GDM1 (cell line): ENCODE results near the gene CLK2.
A peak's percentile ranks its signal among the peaks of the same experiment; 100 is the strongest.
"Not testable (repeated sequence)": the region's sequence is repeated elsewhere in the genome, so short reads cannot be mapped to it uniquely, and the experiment has no call there.

Experiments
- DNase-seq: peaks from one replicate; lab custom pipeline; 2025; lab: John Stamatoyannopoulos, UW

Gene CLK2

GRCh38 chr1:155242805-155243358, 30.4 kb downstream of the CLK2 start:
- DNase-seq, result no peak

DNA sequence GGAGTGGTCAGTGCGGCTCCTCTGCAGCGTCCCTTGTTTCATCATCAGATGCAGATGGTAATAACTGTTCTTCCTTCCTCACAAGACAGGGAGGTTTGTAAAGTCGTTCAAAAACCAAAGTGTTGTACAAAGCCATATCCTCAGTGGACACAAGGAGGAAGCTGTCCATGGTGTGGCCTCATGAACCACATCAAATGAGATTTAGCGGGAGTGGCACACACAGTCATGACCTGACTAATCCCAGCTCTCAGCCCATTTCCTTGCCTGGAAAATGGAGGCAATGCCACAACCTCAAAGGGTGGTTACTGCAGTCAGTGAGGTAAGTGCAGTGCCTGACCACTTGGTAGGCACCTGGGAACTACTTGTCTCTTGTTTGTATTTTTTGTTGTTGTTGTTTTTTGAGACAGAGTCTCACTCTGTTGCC, 31.5 kb downstream of the CLK2 start:
- no peak for DNase-seq

GRCh38 chr1:155241069-155241679, 32.1 kb downstream of the CLK2 start:
- peak; percentile 54 for DNase-seq

DNA sequence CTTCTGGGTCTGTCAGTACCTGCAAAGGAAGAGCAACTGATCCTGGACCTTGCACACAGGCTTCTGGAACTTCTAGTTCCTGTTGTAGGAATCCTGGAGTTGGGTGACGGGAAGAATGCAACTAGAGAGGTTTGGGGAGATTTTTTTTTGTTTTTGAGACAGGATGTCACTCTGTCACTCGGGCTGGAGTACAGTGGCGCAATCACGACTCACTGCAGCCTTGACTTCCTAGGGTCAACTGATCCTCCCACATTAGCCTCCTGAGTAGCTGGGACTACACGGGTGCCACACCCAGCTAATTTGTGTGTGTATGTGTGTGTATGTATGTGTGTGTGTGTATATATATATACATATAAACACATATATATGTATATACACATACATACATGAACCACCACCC, 36.9 kb downstream of the CLK2 start:
- no peak for DNase-seq

DNA sequence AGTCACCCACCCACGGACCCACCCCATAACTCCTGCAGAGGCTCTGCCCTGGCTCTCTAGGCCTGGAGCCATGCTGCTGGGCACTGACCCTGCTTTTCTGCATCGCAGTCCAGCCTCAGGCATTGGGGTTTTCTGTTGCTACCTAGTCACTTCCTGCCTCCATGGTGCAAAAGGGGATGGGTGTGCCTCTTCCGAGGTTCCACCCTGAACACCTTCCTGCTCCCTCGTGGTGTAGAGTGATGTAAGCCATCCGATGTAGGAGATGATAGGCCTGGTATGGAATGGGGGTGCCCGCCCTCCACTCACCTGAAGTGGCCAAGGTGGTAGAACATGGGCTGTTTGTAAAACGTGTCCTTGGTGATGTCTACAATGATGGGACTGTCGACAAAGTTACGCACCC, 37.9 kb downstream of the CLK2 start:
- not testable (repeated sequence) for DNase-seq

- DNase-seq, result not testable (repeated sequence)
Measured at GRCh38 chr1:155233502-155233901, 39.8 kb downstream of the CLK2 start.

DNA sequence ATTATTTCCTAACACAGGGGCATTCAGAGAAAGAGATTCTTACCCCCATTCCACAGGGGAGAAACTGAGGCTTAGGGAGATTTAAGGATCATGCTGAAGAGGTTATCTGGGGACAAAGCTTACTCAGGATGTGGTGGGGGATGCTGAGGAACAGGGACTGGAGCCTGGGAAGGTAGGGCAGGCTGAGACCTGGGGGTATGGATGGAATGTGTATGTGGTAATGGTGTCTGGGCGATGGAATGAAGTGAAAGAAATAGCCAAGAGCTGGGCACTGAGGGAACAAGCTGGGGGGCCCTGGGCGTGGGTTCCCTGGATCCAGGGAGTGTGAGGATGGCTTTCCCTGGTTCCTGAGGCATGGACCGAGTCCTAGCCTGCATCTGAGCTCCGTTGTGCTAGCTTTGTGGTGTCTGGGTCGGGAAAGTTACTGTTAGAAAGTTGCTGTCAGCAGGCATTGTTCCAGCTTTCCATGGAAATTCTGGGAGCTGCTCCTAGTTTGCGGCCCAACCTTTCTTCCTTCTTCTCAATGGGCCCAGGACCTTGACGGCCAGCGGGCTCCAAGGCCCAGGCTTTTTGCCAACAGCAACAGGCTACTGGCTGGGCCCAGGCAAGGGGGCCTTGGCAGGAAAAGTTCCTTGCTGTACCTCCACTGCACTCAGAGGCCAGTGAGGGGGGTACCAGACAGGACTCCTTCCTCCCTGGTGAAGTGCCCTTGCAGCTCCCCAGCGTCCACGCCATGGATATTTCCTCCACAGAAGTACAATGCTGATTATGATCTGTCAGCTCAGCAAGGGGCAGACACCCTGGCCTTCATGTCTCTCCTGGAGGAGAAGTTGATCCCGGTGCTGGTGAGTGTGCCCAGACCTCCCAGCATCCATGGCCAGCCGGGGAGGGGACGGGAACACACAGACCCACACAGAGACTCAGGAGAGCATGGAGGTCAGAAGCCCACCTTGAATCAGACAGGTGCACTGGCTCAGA, 41.0 kb downstream of the CLK2 start:
- DNase-seq, result not testable (repeated sequence)

DNA sequence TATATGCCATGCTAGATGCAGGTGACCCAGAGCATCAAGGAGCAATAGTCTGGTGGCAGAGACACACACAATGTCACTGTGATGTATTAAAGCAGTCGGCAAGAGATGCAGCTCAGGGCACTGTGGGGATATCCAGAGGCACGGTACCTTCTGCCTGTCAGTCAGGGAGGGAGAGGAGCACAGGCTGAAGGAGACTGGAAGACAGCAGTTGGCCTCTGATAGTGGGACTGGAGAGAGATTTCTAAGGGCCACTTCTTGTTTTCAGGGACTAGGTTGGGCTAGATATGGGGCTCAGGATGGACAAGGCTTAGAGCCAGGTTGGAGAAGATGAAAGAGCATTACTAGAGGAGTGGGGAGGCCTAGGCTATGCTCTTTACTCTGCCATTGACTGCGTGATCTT, 42.0 kb downstream of the CLK2 start:
- not testable (repeated sequence) for DNase-seq

- no peak for DNase-seq
Measured at GRCh38 chr1:155228096-155228427, 45.2 kb downstream of the CLK2 start.

GRCh38 chr1:155227261-155228095, 45.8 kb downstream of the CLK2 start:
- DNase-seq, result peak; percentile 99

DNA sequence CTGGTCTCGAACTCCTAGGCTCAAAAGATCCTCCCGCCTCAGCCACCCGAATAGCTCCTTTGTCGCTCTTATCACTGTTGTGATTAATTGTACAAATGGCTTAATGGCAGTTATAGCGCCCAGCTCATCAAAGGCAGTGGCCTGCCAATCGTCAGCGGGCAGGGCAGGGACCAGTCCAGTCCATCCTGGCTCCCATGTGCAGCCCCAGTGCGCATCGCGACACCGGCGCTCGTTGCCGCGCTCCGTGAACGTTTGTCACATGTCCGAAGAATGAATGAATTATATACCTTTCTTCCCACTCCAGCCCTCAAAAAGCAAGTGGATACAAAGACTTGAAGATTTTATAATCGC, 46.4 kb downstream of the CLK2 start:
- DNase-seq, result no peak

GRCh38 chr1:155226188-155226909, 47.0 kb downstream of the CLK2 start:
- DNase-seq, result peak; percentile 77

- not testable (repeated sequence) for DNase-seq
Measured at GRCh38 chr1:155225404-155225759, 47.9 kb downstream of the CLK2 start.

DNA sequence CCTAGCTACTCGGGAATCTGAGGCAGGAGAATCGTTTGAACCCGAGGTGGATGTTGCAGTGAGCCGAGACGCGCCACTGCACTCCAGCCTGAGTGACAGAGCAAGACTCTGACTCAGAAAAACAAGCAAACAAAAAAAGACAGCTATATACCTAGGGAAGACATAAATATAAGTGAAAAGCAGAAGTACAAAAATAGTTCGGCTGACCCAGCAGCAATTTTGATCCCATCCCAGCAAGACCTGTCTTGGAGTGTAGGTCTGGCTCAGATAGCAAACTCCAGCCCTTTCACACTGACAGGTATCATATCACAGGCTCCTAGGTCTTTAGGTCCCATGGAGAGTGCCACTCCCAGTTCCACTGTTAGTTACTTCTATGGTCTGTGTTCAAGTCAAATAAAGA, 50.3 kb downstream of the CLK2 start:
- DNase-seq, result no peak

DNA sequence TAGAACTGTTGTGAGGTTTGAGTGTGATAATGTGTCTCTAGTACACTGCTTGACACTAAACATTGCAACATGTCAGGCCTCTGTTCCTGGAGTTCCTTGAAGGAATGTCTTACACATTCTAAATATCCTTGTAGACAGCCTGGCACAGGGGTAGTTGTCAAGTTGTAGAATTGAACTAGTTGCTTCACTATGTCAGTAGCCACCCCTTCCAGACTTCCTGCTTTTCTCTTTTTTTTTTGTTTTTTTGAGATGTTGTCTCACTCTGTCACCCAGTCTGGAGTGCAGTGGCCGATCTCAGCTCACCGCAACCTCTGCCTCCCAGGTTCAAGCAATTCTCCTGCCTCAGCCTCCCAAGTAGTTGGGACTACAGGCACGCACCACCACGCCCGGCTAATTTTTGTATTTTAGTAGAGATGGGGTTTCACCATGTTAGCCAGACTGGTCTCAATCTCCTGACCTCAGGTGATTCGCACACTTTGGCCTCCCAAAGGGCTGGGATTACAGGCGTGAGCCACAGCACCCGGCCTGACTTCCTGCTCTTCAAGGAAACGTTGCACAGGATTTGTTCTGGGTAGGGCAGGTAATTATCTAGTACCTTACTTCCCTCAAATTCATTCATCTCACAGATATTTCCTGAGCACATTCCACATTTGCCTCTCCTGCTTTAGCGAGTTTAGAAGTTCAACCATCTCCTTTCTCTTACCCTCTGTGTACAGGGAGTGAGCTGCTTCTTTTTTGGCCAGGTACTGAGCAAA, 52.9 kb downstream of the CLK2 start:
- DNase-seq, result not testable (repeated sequence)

DNA sequence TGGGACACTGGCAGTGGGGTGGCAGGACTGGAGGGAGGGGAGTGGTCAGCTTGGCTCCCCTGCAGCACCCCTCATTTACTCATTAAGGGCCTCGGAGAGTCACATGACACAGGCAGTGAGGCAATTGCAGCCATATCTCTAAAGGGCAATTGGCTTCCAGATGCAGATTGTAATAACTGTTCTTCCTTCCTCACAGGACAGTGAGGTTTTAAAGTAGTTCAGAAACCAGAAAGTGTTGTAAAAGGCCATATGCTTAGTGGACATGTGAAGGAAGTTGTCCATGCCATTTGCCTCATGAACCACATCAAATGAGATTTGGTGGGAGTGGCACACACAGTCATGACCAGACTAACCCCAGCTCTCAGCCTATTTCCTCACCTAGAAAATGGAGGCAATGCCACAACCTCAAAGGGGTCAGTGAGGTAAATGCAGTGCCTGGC, 53.7 kb downstream of the CLK2 start:
- DNase-seq, result no peak

- peak; percentile 7 for DNase-seq
Measured at GRCh38 chr1:155218854-155219591, 54.3 kb downstream of the CLK2 start.

DNA sequence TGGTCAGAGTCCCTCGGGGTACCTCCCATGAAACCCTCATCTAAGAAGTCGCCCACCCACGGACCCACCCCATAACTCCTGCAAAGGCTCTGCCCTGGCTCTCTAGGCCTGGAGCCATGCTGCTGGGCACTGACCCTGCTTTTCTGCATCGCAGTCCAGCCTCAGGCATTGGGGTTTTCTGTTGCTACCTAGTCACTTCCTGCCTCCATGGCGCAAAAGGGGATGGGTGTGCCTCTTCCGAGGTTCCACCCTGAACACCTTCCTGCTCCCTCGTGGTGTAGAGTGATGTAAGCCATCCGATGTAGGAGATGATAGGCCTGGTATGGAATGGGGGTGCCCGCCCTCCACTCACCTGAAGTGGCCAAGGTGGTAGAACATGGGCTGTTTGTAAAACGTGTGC, 58.6 kb downstream of the CLK2 start:
- DNase-seq, result not testable (repeated sequence)
